A549 (cell line): ENCODE data around the gene UBE2E2. TPM values are rescaled to one million over a fixed set of nuclear protein-coding genes. Genes with fewer than 3 reads are reported as not detected.

Source experiments
- ATAC-seq, 2 experiments: fragments of 200-7000 bp in 1 of 2; fragments of >200 bp in 1 of 2; cut with Nextera tagmentation in 1 of 2; cut with Tn5 transposase in 1 of 2; 3 replicates each; pipeline versions ENCODE4 v1.8.0 to v1.9.1; 2018 to 2020; ENCODE audit warnings: mild to moderate bottlenecking in 1 of 2, moderate library complexity in 1 of 2
- CTCF ChIA-PET: fragments of 300-600 bp; sonication (Branson Sonifier 250); formaldehyde crosslinking; extraction: SDS; loops from one replicate; lab custom pipeline; 2021; ENCODE audit warnings: antibody characterized with exemption, inconsistent platforms; lab: Yijun Ruan, JAX
- POLR2A ChIA-PET: fragments of 350-600 bp; formaldehyde crosslinking; extraction: SDS; loops from one replicate; lab custom pipeline; 2021; ENCODE audit warnings: antibody characterized with exemption, inconsistent platforms; lab: Yijun Ruan, JAX
- DNase-seq, 2 experiments: peaks; one replicate each; pipeline versions ENCODE4 v3.0.0 to v3.0.0-alpha.2; 2011 to 2016; ENCODE audit warnings: low read depth in 1 of 2, low spot score in 1 of 2
- FAIRE-seq: peaks from 2 replicates; lab custom pipeline; 2011; peaks lifted over from hg19 to GRCh38; lab: Jason Lieb, UNC
- H3K27ac ChIP-seq, 2 experiments: fragments of >200 bp; sonication (Bioruptor Twin); formaldehyde crosslinking; 3 replicates each; pipeline ENCODE4 v1.5.1; 2016 to 2017
- H3K4me1 ChIP-seq: fragments of >200 bp; sonication (Bioruptor Twin); formaldehyde crosslinking; 3 replicates; pipeline ENCODE4 v1.6.1; 2016
- H3K4me2 ChIP-seq: fragments of >200 bp; sonication (Bioruptor Twin); formaldehyde crosslinking; 3 replicates; pipeline ENCODE4 v1.6.1; 2016
- H3K4me3 ChIP-seq: fragments of >200 bp; sonication (Bioruptor Twin); formaldehyde crosslinking; 3 replicates; pipeline ENCODE4 v1.5.1; 2016
- H3K9me3 ChIP-seq: fragments of >200 bp; sonication (Bioruptor Twin); formaldehyde crosslinking; 3 replicates; pipeline ENCODE4 v1.6.1; 2016
- BHLHE40 ChIP-seq: IDR thresholded peaks from 2 replicates; pipeline ENCODE4 v1.6.1; 2012; ENCODE audit warnings: low read depth, low read length, inconsistent platforms
- CBX2 ChIP-seq: fragments of 200-600 bp; sonication (generic); IDR thresholded peaks from 2 replicates; pipeline ENCODE4 v1.6.1; 2016; ENCODE audit warnings: low read depth, mild to moderate bottlenecking, borderline replicate concordance
- CEBPB ChIP-seq, 2 experiments: fragments of >200 bp in 1 of 2; sonication (Bioruptor Twin) in 1 of 2; formaldehyde crosslinking in 1 of 2; IDR thresholded peaks; 2 replicates each; pipeline ENCODE4 v1.6.1; 2012 to 2016
- EHF ChIP-seq: fragments of 250-450 bp; sonication (Bioruptor Pico); IDR thresholded peaks from 2 replicates; pipeline ENCODE4 v1.5.0; 2020; ENCODE audit warnings: mild to moderate bottlenecking
- EHMT2 ChIP-seq: fragments of 200-600 bp; sonication (generic); IDR thresholded peaks from 2 replicates; pipeline ENCODE4 v1.6.1; 2016; ENCODE audit warnings: antibody characterized with exemption, low read depth, mild to moderate bottlenecking, moderate library complexity
- EP300 ChIP-seq, 2 experiments: fragments of >200 bp; sonication (Bioruptor Twin); formaldehyde crosslinking; IDR thresholded peaks; 2 replicates in 1 of 2; 3 replicates in 1 of 2; pipeline ENCODE4 v1.6.1; 2016 to 2017
- ESRRA ChIP-seq: fragments of 150-350 bp; IDR thresholded peaks from 2 replicates; pipeline ENCODE4 v1.6.1; 2014; ENCODE audit warnings: mild to moderate bottlenecking, low read length, borderline replicate concordance
- GATA3 ChIP-seq: IDR thresholded peaks from 2 replicates; pipeline ENCODE4 v1.6.1; 2012; ENCODE audit warnings: borderline replicate concordance
- HOXA7 ChIP-seq: fragments of 250-450 bp; sonication (Bioruptor Pico); IDR thresholded peaks from 2 replicates; pipeline ENCODE4 v1.5.0; 2020; ENCODE audit warnings: mild to moderate bottlenecking, moderate library complexity
- HOXB13 ChIP-seq: fragments of 250-450 bp; sonication (Bioruptor Pico); IDR thresholded peaks from 2 replicates; pipeline ENCODE4 v1.5.0; 2020; ENCODE audit warnings: low read depth, mild to moderate bottlenecking, moderate library complexity
- HOXB5 ChIP-seq: fragments of 250-450 bp; sonication (Bioruptor Pico); IDR thresholded peaks from 2 replicates; pipeline ENCODE4 v1.5.0; 2020; ENCODE audit warnings: mild to moderate bottlenecking, moderate library complexity
- KDM1A ChIP-seq: fragments of 200-600 bp; sonication (generic); IDR thresholded peaks from 2 replicates; pipeline ENCODE4 v1.6.1; 2016; ENCODE audit warnings: low read depth, mild to moderate bottlenecking
- MAZ ChIP-seq: fragments of 150-350 bp; IDR thresholded peaks from 2 replicates; pipeline ENCODE4 v1.6.1; 2014; ENCODE audit warnings: antibody characterized with exemption, low read depth, low read length, borderline replicate concordance
- MYC ChIP-seq: IDR thresholded peaks from 2 replicates; pipeline ENCODE4 v1.6.1; 2012; ENCODE audit warnings: mild to moderate bottlenecking, inconsistent platforms, low read length, improper control_type of control experiment, borderline replicate concordance
- RAD21 ChIP-seq, 2 experiments: fragments of >200 bp in 1 of 2; sonication (Bioruptor Twin) in 1 of 2; formaldehyde crosslinking in 1 of 2; IDR thresholded peaks in 1 of 2; conservative IDR thresholded peaks in 1 of 2; 2 replicates in 1 of 2; 3 replicates in 1 of 2; pipeline ENCODE4 v1.6.1; 2012 to 2018; ENCODE audit warnings: inconsistent platforms in 1 of 2
- RNF2 ChIP-seq: fragments of 200-600 bp; sonication (generic); IDR thresholded peaks from 2 replicates; pipeline ENCODE4 v1.6.1; 2016; ENCODE audit warnings: low read depth, mild to moderate bottlenecking, antibody characterized with exemption, moderate library complexity, borderline replicate concordance
- SMC3 ChIP-seq: fragments of >200 bp; sonication (Bioruptor Twin); formaldehyde crosslinking; IDR thresholded peaks from 3 replicates; pipeline ENCODE4 v1.6.1; 2018; ENCODE audit warnings: inconsistent platforms
- SREBF2 ChIP-seq: fragments of 450-650 bp; IDR thresholded peaks from 2 replicates; pipeline ENCODE4 v1.6.1; 2014; ENCODE audit warnings: mild to moderate bottlenecking, moderate library complexity
- TFCP2L1 ChIP-seq: fragments of 250-450 bp; sonication (Bioruptor Pico); IDR thresholded peaks from 2 replicates; pipeline ENCODE4 v1.5.0; 2021; ENCODE audit warnings: mild to moderate bottlenecking
- ZFP36 ChIP-seq: fragments of 450-650 bp; IDR thresholded peaks from 2 replicates; pipeline ENCODE4 v1.6.1; 2014; ENCODE audit warnings: borderline replicate concordance; ENCODE audit not compliant: partially characterized antibody
- ZNF302 ChIP-seq: fragments of 250-450 bp; sonication (Bioruptor Pico); IDR thresholded peaks from 2 replicates; pipeline ENCODE4 v1.9.0; 2021; ENCODE audit warnings: inconsistent platforms, mild to moderate bottlenecking, moderate library complexity
- WGBS: methylation state at CpG from one replicate; pipeline ENCODE4 v1.1.6; 2017; ENCODE audit errors: missing lambda C conversion rate; 5-methylcytosine and 5-hydroxymethylcytosine counted together
- polyA plus RNA-seq, 4 experiments: library from polyadenylated mRNA; depleted of rRNA in 3 of 4; stranded (reverse); fragments of >200 nt; fragmentation: RNase III in 1 of 4; extraction: RNeasy Plus Mini Kit Qiagen cat#74134 plus additional on column Dnase treatment in 1 of 4; gene quantifications; 2 replicates in 3 of 4; 3 replicates in 1 of 4; pipeline ENCODE4 v1.2.3, GENCODE V29; 2011 to 2017
- TF ChIP-seq, protein P1 (sequence below): fragments of 250-450 bp; sonication (Bioruptor Pico); IDR thresholded peaks from 2 replicates; pipeline ENCODE4 v1.5.0; 2020; ENCODE audit warnings: low read depth, mild to moderate bottlenecking, moderate library complexity
- TF ChIP-seq, protein P2 (sequence below): fragments of 250-450 bp; sonication (Bioruptor Pico); IDR thresholded peaks from 2 replicates; pipeline ENCODE4 v1.5.0; 2021; ENCODE audit warnings: mild to moderate bottlenecking, moderate library complexity, borderline replicate concordance

UBE2E2 gene
- polyA plus RNA-seq, 2 of the 4 experiments (the other 2 are of a cell fraction) = 28.3 to 56.1 TPM

DNA sequence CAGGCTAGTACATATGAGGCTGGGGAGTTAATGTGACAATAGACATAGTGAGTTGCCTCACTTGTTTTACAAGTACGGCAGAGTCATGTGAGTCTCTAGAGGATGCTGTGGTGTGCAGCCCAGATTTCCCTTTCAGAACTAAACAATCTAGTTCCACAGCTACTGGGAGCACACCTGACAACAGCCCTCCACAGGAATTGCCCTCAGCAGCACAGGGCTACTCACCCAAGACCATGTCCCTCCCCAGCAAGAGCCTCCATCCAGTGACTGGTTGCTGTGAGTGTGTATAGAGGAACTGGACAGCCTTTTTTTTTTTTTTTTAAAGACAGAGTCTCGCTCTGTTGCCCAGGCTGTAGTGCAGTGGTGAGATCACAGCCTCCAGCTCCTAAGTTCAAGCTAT, 40.2 kb upstream of the UBE2E2 start:
- Histone ChIP-seq H3K4me2 (no peak overlapping the region), H3K4me3 (no peak overlapping the region), H3K9me3 (no peaks in the 10 kb centered on the region), H3K4me1 (peaks cover 15% of the 10 kb centered on the region; the same call in 1 of the 3 replicates), H3K27ac (no peak overlapping the region)
- WGBS = 82% methylated on average over 1 of the region's 2 CpGs
- ATAC-seq (no peak), FAIRE-seq (no peak), DNase-seq (no peak)
- ChIA-PET POLR2A (no interaction called here), CTCF (interaction anchor here (0.8 to 1.2 kb wide), 2 partner anchors 11 to 201 kb away, joined by 3 to 5 read pairs; no protein-coding TSS in a partner anchor)
- TF ChIP-seq HOXA7 (CRISPR knock-in tag) (no peak), KDM1A (no peak), HOXB5 (CRISPR knock-in tag) (no peak), ZNF302 (no peak), BHLHE40 (no peak), EP300 (IDR thresholded peaks at IDR 0.05) (no peak), SREBF2 (no peak)
- TF ChIP-seq, protein P1, sequence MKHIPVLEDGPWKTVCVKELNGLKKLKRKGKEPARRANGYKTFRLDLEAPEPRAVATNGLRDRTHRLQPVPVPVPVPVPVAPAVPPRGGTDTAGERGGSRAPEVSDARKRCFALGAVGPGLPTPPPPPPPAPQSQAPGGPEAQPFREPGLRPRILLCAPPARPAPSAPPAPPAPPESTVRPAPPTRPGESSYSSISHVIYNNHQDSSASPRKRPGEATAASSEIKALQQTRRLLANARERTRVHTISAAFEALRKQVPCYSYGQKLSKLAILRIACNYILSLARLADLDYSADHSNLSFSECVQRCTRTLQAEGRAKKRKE = no peak

DNA sequence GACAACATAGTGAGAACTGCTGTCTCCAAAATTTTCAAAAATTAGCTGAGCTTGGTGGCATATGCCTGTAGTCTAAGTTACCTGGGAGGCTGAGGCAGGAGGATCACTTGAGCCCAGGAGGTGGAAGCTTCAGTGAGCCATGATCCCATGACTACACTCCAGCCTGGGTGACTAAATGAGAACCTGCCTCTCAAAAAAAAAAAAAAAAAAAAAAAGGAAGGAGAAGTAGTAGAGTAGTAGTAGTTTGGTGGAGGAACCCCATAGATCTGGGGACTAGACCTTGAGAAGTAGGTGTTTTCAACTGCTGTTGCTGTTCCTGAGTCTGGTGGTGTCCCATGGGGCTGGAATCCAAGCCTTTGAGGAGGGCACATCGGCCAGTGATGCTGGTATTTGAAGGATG, 38.4 kb upstream of the UBE2E2 start:
- Histone ChIP-seq H3K4me3 (no peak overlapping the region), H3K27ac (no peak overlapping the region), H3K4me1 (peaks cover 12% of the 10 kb centered on the region; the same call in 1 of the 3 replicates), H3K4me2 (no peak overlapping the region), H3K9me3 (no peaks in the 10 kb centered on the region)
- 29% methylated on average over 1 of the region's 1 CpG for WGBS
- FAIRE-seq (no peak), DNase-seq (no peak), ATAC-seq (no peak)
- no peak for TF ChIP-seq MYC
- TF ChIP-seq GATA3 = no peak
- no peak for TF ChIP-seq ESRRA
- no peak for TF ChIP-seq EHMT2
- TF ChIP-seq TFCP2L1 = no peak
- ChIA-PET CTCF (interaction anchor here (0.6 kb wide), 1 partner anchor 97 kb away, joined by 3 read pairs; no protein-coding TSS in a partner anchor), POLR2A (no interaction called here)

DNA sequence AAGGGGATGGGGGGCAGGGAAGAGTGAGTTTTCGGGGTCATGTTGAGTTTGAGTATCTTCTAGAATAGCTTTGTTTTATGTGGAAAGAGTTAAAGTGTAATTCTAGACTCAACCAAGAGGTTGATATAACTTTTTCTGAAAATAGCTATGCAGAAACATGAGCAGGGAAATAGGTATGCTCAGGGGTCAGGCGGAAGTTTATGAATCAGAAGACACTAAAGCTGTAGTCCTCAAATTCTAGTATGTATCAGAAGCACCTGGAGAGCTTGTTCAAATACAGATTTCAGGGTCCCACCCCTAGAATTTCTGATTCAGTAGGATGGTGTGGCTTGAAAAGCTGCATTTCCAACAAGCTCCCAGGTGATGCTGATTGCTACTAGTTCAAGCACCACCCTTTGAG, 37.6 kb upstream of the UBE2E2 start:
- Histone ChIP-seq H3K4me2 (no peak overlapping the region), H3K9me3 (no peaks in the 10 kb centered on the region; the same call in 2 of the 3 replicates), H3K27ac (no peak overlapping the region), H3K4me3 (no peak overlapping the region)
- DNase-seq (no peak), ATAC-seq (no peak)
- POLR2A ChIA-PET = no interaction called here
- CTCF ChIA-PET = no interaction called here
- TF ChIP-seq, protein P2, sequence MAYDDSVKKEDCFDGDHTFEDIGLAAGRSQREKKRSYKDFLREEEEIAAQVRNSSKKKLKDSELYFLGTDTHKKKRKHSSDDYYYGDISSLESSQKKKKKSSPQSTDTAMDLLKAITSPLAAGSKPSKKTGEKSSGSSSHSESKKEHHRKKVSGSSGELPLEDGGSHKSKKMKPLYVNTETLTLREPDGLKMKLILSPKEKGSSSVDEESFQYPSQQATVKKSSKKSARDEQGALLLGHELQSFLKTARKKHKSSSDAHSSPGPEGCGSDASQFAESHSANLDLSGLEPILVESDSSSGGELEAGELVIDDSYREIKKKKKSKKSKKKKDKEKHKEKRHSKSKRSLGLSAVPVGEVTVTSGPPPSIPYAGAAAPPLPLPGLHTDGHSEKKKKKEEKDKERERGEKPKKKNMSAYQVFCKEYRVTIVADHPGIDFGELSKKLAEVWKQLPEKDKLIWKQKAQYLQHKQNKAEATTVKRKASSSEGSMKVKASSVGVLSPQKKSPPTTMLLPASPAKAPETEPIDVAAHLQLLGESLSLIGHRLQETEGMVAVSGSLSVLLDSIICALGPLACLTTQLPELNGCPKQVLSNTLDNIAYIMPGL (CRISPR knock-in tag) = no peak
- no peak for TF ChIP-seq MAZ
- TF ChIP-seq SMC3 = no peak
- no peak for TF ChIP-seq HOXB5 (CRISPR knock-in tag)
- no peak for TF ChIP-seq RAD21 (conservative IDR thresholded peaks at IDR 0.05 in 1 of 2, IDR thresholded peaks at IDR 0.05 in 1 of 2)
- TF ChIP-seq EP300 (IDR thresholded peaks at IDR 0.05) = no peak
- TF ChIP-seq CEBPB (IDR thresholded peaks at IDR 0.05) = no peak
- no peak for TF ChIP-seq MYC
- TF ChIP-seq HOXB13 = no peak
- TF ChIP-seq RNF2 = no peak
- TF ChIP-seq KDM1A = no peak
- TF ChIP-seq ZFP36 = no peak
- no peak for TF ChIP-seq BHLHE40
- TF ChIP-seq EHF (CRISPR knock-in tag) = no peak
- TF ChIP-seq CBX2 = no peak
- TF ChIP-seq, all 56 proteins: peak for 0
- 0 out of 3 replicates have a peak, but pooled peaks cover 4% of the 10 kb centered on the region for H3K4me1 ChIP-seq
- WGBS = 57% methylated on average over 2 of the region's 2 CpGs
- FAIRE-seq = no peak
